NCI-H2081 treated with DMSO at 0.1 percent for 48 hours (cell line): ENCODE data around the gene FAF2.
A peak's percentile ranks its signal among the peaks of the same experiment; 100 is the strongest.

Experiments
- DNase-seq: peaks from one replicate; lab custom pipeline; 2025; lab: John Stamatoyannopoulos, UW

Gene FAF2

GRCh38 chr5:176531902-176532493 lies 83.8 kb downstream of the FAF2 start:
- DNase-seq: no peak

DNA sequence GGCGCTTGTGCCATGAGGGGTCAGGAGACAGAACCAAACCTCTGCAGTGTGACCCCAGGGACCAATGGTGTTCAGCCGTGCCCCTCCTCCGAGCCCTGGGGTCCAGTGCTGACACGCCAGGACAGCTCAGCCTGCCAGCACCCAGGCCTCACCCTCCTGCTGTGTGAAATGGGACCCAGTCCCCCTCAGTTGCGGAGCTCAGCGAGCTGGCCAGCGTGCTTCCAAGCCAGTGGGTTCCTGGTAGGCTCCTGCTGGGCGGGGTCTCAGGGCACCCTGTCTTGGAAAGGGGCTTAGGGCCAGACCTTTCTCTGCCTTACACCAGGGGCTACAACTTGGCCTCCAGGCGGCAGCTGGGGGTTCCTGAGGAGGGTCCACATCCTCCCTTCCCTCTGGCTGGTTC lies 84.6 kb downstream of the FAF2 start:
- DNase-seq: no peak

DNA sequence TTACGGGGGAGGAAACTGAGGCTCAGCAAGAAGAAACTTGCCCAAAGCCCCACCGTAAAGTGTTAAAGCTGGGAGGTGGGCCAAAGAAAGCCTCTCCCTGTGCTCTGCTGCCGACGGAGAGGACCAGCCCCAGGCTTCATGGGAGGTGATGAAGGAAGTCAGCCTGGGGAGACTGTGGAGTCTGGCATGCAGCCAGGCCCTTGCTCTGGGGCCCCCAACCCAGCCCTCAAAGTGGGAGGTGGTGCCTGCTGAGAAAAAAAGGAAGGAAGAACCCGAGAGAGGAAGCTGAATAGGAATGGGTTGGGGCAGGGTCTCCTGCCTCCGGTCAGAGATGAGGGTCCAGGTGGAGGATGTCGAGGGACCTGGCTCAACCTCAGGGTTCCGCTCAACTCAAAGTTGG lies 85.2 kb downstream of the FAF2 start:
- no peak for DNase-seq

GRCh38 chr5:176533894-176534611 lies 85.9 kb downstream of the FAF2 start:
- no peak for DNase-seq

DNA sequence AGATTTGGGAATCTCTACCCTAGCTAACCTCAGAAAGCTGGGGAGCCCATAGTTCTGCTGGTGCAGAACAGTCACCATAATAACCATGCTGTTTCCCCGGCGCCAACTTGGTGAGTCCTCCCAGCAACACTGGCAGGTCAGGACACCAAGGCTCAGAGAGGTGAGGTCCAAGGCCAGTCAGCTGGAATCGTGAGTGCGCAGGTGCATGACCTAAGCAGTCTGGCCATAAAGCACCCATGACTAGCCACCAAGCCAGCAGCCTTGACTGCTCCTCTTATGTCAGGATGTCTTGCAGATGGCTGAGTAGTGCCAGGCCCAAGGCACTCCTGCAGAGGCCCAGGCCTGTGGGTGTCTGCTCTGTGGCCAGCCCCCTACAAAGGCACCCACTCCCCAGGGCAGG lies 86.5 kb downstream of the FAF2 start:
- no peak for DNase-seq

- no peak for DNase-seq
Measured at GRCh38 chr5:176535101-176535663, 87.0 kb downstream of the FAF2 start.

DNA sequence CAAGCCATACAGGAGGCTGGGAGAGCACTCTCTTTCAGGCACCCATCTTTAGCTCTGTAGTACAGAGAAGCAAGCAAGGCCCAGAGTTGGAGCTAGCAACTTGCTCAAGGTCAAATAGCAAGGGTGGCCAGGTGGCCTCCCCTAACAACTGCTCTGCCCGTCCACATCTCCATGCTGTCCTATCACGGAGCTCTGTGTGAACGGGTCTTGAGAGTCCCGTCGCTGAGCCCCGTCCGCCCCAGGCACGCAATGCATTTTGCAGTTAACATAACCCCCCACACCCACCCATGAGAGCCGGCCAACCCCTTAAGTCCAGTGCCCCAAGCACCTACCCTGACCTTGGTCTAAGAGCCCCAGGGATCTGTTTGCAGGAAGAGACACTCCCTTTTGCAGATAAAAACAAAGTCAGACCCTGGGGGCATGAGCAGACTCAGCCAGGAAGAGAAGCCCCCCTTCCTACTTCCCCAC lies 87.5 kb downstream of the FAF2 start:
- DNase-seq: no peak

GRCh38 chr5:176536132-176536901 lies 88.1 kb downstream of the FAF2 start:
- no peak for DNase-seq

GRCh38 chr5:176536902-176537553 lies 88.8 kb downstream of the FAF2 start, which contains the start of gene RNF44:
Gene RNF44 (minus strand): TSS chr5:176537402. CDS start chr5:176532472, 4,930 bp downstream.
- peak; percentile 88 for DNase-seq

DNA sequence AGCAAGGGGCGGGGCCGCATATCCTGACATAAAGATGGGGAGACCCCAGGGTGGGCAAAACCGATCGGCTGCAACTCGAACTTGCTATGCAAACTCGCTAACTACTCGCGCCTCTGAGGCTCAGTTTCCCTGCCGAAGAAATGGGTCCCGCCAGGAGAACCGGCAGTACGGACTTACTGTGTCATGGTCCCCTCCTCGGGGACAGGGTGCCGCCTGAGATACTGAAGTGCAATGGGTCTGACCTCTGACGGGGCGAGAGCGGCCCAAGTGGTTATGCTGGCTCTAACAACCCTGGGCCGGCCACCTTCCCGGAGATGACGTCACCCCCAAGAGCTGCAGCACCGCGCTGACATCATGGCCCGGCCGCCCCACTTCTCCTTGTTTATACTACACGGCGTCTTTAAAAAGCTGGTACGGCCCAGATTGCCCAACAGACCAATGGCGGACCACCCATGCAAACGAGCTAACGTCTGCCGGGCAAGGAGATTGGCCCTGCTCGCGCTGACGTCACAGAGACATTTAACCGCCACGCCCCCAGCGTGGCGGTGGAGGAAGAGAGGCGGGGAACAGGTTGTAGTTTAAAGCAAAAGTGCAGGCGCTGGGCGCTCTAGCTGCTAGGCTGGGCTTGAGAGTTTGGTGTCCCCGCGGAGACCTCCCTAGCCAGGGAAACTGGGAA lies 89.5 kb downstream of the FAF2 start:
- peak; percentile 92 for DNase-seq

- DNase-seq: no peak
Measured at GRCh38 chr5:176538230-176538988, 90.2 kb downstream of the FAF2 start.

DNA sequence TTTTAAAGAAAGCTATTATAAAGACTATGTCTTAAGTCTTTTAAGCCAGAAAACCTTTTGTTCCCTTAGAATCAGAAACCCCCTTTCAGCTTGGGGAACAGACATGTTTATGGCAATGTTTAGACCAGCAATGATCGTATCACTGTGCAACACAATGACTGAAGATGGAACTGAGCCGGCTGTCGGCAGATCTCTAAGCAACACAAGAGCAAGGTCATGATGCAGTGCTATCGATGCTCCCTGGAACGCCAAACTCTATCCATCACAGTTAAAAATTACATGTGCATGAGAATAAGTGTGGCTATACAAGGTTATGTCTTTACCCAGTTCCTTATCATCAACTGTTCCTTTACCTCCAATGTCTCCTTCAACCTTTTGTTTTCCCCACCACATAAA lies 90.8 kb downstream of the FAF2 start:
- no peak for DNase-seq

- DNase-seq: no peak
Measured at GRCh38 chr5:176540476-176540899, 92.3 kb downstream of the FAF2 start.

DNA sequence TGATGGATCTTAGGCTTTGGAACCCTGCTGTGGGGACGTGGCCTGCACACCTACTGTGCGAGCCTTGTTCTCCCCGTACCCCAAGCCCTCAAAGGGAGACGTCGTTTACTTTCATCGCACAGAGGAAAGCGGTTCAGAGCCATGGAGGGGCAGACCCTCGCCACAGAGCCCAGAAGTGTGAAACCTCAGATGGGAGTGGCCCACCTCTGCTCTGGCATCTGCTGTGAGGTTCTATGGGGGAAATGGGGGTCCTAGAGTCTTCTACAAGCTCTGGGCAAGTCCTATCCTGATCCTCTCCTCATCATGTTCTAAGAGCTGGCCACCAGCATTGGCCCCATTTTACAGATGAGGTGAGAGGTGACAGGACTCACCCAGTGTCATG lies 92.8 kb downstream of the FAF2 start:
- no peak for DNase-seq

GRCh38 chr5:176541338-176542134 lies 93.4 kb downstream of the FAF2 start:
- DNase-seq: no peak

- no peak for DNase-seq
Measured at GRCh38 chr5:176542135-176542595, 94.0 kb downstream of the FAF2 start.

- DNase-seq: no peak
Measured at GRCh38 chr5:176542596-176543427, 94.6 kb downstream of the FAF2 start.

DNA sequence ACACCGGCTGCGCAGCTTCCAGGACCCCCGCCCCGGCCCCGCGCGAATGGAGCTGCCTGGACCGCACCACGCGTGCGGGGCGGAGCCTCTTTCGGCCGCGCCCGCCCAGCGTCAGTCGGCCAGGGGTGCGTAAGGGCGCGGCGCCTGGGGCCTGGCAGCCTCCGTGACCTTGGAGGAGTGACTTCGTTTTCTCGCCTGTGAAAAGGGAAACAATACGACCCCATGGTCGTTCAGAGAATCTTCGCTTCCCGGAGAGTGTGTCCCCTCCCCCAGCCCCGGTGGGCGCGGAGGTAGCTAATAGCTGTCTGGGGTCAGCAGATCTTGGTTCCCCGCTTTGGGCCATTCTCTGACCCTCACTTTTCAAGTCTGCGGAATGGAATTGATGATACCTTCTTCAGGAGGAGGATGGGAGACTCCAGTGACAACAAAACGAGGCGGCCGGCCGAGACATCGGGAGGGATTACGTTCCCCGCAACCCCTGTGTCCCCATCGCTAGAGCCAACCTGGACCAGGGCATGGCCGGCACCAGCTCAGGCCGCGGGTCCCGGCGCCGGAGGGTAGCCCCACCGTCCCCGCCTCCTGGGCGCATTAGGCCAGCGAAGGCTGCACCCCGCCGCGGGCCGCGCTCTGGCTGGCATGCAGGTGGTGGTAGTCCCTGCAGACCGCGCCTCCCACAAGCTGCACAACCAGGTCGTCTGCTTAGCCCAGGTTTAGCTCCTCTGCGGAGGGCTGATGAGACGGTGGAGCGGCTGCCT lies 95.4 kb downstream of the FAF2 start:
- no peak for DNase-seq
